Left ventricle myocardium inferior (tissue), 1 donor: ENCODE data around the gene RPL39. TPM values are rescaled to one million over a fixed set of nuclear protein-coding genes. Genes with fewer than 3 reads are reported as not detected.
"Not testable (repeated sequence)": the region's sequence is repeated elsewhere in the genome, so short reads cannot be mapped to it uniquely, and the experiment has no call there.

Experiments
- DNase-seq: peaks from one replicate; pipeline ENCODE4 v3.0.0-alpha.2; 2020
- H3K27ac ChIP-seq: fragments of 200-600 bp; replicated peaks from 2 replicates; pipeline ENCODE4 v1.8.0; 2021
- H3K27me3 ChIP-seq: fragments of 200-600 bp; 2 replicates; pipeline ENCODE4 v1.8.0; 2021; ENCODE audit warnings: low read depth
- H3K36me3 ChIP-seq: fragments of 200-600 bp; 2 replicates; pipeline ENCODE4 v1.8.0; 2021
- H3K4me1 ChIP-seq: fragments of 200-600 bp; 2 replicates; pipeline ENCODE4 v1.8.0; 2021
- H3K4me3 ChIP-seq: fragments of 200-600 bp; 2 replicates; pipeline ENCODE4 v1.8.0; 2021; ENCODE audit warnings: mild to moderate bottlenecking, moderate library complexity
- H3K9me3 ChIP-seq: fragments of 200-600 bp; replicated peaks from 2 replicates; pipeline ENCODE4 v1.8.0; 2021
- intact Hi-C: fragments of 100-400 bp; cut with micrococcal nuclease; formaldehyde crosslinking; loops from one replicate; pipeline ENCODE4 v1.11.0; 2022
- total RNA-seq: library from RNA; stranded (reverse); fragmentation: NEBNext Ultra II Directional; extraction: Animal tissue kit (Norgen Biotek cat#: 25700); gene quantifications from one replicate; pipeline ENCODE4 v1.2.1, GENCODE V29; 2021
- TF ChIP-seq, protein P1 (sequence below): fragments of 200-600 bp; IDR thresholded peaks from 2 replicates; pipeline ENCODE4 v1.8.0; 2021; ENCODE audit warnings: antibody characterized with exemption, mild to moderate bottlenecking, borderline replicate concordance
- donor health status: DM: no; HTN: yes; CAD: no; lungs with severe emphysema.

Gene RPL39
- total RNA-seq, 1 donor from 2014 or later, result 1,056 TPM

DNA sequence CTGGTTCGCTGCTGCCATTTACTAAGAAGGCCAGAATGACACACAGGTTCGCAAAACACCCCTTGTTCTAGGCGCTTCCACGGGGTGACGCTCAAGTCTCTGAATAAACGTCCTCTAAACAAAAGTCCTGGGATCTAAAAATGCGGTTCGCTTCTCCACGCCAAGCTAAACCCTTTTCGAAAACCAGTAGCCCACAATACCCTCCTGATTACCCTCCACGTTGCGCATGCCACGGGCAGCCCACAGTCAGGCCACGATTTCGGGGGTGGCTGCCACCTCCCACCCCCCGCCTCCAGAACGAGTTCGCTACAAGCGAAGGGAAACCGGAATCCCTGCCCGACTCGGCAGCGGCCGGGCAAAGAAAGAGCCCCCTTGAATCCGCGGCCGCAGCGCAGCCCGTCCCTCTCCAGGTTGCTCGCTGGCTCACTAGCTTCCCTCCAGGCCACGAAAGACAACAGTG, 423 bp downstream of the RPL39 start:
- intact Hi-C loops, result no loop called here
- DNase-seq, result no peak
- Histone ChIP-seq H3K27me3 (no peaks in the 10 kb centered on the region), H3K36me3 (peaks cover 14% of the 10 kb centered on the region), H3K4me3 (peak overlapping the region; percentile 70), H3K27ac (peak overlapping the region; percentile 98), H3K4me1 (peaks cover 51% of the 10 kb centered on the region), H3K9me3 (no peaks in the 10 kb centered on the region)
- TF ChIP-seq, protein P1, sequence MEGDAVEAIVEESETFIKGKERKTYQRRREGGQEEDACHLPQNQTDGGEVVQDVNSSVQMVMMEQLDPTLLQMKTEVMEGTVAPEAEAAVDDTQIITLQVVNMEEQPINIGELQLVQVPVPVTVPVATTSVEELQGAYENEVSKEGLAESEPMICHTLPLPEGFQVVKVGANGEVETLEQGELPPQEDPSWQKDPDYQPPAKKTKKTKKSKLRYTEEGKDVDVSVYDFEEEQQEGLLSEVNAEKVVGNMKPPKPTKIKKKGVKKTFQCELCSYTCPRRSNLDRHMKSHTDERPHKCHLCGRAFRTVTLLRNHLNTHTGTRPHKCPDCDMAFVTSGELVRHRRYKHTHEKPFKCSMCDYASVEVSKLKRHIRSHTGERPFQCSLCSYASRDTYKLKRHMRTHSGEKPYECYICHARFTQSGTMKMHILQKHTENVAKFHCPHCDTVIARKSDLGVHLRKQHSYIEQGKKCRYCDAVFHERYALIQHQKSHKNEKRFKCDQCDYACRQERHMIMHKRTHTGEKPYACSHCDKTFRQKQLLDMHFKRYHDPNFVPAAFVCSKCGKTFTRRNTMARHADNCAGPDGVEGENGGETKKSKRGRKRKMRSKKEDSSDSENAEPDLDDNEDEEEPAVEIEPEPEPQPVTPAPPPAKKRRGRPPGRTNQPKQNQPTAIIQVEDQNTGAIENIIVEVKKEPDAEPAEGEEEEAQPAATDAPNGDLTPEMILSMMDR, result no peak

GRCh38 chrX:119784747-119785446, 6.5 kb downstream of the RPL39 start:
- H3K9me3 ChIP-seq, result no peaks in the 10 kb centered on the region
- peaks cover 33% of the 10 kb centered on the region for H3K4me1 ChIP-seq
- H3K4me3 ChIP-seq, result no peak overlapping the region
- no peaks in the 10 kb centered on the region for H3K27me3 ChIP-seq
- DNase-seq, result no peak
- TF ChIP-seq, protein P1, result peak; percentile 44
- H3K27ac ChIP-seq, result no peak overlapping the region
- intact Hi-C loops, result no loop called here
- H3K36me3 ChIP-seq, result peaks cover 28% of the 10 kb centered on the region

DNA sequence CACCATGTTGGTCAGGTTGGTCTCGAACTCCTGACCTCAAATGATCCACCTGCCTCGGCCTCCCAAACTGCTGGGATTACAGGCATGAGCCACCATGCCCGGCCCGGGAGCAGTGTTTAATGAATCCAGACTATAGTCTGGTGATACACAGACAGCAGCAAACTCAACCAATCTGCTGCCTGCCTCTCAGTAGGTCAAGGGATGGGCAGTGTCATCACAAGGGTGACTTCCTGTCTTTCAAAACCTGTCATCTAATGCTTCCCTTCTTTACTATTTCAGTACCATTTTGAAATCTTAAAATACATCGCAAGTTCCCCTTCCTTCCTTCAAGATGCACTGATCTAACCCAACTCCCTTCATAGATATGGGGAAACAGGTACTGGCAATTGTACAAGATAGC, 8.4 kb downstream of the RPL39 start:
- H3K27ac ChIP-seq, result no peak overlapping the region
- no peak for DNase-seq
- peaks cover 16% of the 10 kb centered on the region for H3K36me3 ChIP-seq
- no peaks in the 10 kb centered on the region for H3K9me3 ChIP-seq
- TF ChIP-seq, protein P1, result no peak
- H3K27me3 ChIP-seq, result no peaks in the 10 kb centered on the region
- peaks cover 14% of the 10 kb centered on the region for H3K4me1 ChIP-seq
- intact Hi-C loops, result no loop called here
- H3K4me3 ChIP-seq, result no peak overlapping the region

GRCh38 chrX:119778829-119779228, 12.6 kb downstream of the RPL39 start:
- H3K4me3 ChIP-seq, result no peak overlapping the region
- H3K27ac ChIP-seq, result no peak overlapping the region
- no peaks in the 10 kb centered on the region for H3K4me1 ChIP-seq
- H3K27me3 ChIP-seq, result no peaks in the 10 kb centered on the region
- no peak for DNase-seq
- no peaks in the 10 kb centered on the region for H3K9me3 ChIP-seq
- intact Hi-C loops, result no loop called here
- no peaks in the 10 kb centered on the region for H3K36me3 ChIP-seq
- TF ChIP-seq, protein P1, result no peak

DNA sequence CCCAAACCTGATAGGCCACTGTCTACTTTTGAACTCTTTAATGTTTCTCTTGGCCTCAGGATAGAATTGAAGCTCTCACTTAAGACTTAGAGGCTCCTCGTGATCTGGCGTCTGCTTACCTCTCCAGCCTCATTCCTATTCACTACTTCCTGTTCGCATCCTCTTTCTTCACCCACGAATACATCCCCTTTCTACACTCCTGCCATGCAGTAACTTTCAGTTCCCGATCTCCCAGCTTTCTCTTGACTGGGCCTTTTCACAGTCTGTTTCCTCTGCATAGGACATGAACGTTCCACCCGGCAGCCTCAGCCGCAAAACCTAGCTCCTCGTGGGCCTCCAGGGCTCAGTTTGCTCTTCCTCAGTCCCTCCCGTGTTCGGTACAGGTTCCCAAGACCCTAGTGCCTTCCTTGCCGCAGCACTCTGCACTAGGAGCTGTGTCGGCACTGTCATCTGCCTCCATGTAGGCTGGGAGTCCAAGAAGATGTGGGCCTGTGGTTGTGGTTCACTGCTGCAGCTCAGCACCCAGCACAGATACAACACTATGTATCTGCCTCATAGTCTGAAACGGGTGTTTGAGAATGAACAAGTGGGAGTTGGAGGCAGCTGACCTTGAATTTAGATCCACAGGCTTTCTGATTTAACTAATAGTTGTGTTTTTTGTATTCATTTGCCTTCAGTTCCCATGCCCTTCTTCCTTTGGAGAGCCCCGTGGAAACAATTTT, 15.8 kb downstream of the RPL39 start:
- no peaks in the 10 kb centered on the region for H3K36me3 ChIP-seq
- H3K4me3 ChIP-seq, result no peak overlapping the region
- H3K27me3 ChIP-seq, result no peaks in the 10 kb centered on the region
- TF ChIP-seq, protein P1, result no peak
- no peak for DNase-seq
- intact Hi-C loops, result no loop called here
- H3K27ac ChIP-seq, result no peak overlapping the region
- H3K9me3 ChIP-seq, result no peaks in the 10 kb centered on the region
- H3K4me1 ChIP-seq, result no peaks in the 10 kb centered on the region

DNA sequence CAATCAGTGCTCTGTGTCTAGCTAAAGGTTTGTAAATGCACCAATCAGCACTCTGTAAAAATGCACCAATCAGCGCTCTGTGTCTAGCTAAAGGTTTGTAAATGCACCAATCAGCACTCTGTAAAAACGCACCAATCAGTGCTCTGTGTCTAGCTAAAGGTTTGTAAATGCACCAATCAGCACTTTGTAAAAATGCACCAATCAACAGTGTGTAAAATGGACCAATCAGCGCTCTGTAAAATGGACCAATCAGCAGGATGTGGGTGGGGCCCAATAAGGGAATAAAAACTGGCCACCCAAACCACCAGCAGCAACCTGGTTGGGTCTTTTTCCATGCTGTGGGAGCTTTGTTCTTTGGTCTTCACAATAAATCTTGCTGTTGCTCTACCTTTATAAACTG, 22.0 kb downstream of the RPL39 start:
- H3K4me3 ChIP-seq, H3K27ac ChIP-seq, intact Hi-C loops, DNase-seq, H3K4me1 ChIP-seq, H3K36me3 ChIP-seq, H3K27me3 ChIP-seq, H3K9me3 ChIP-seq: not testable (repeated sequence)

GRCh38 chrX:119768436-119768835, 23.0 kb downstream of the RPL39 start:
- intact Hi-C loops, H3K27ac ChIP-seq: not testable (repeated sequence)

More at GRCh38 chrX:119768436-119768835, 23.0 kb downstream of the RPL39 start:
- H3K36me3 ChIP-seq, H3K9me3 ChIP-seq, H3K27me3 ChIP-seq, DNase-seq, H3K4me1 ChIP-seq, H3K4me3 ChIP-seq: not testable (repeated sequence)
